ENCODE measurements around the gene CASKIN1.

Gene CASKIN1

GRCh38 chr16:2233046-2233775, 36.8 kb upstream of the CASKIN1 start:
- DNase-seq (ENCODE audit: low read depth), result no peak

GRCh38 chr16:2232094-2232990, 35.9 kb upstream of the CASKIN1 start:
- DNase-seq (ENCODE audit: low read depth), result no peak

DNA sequence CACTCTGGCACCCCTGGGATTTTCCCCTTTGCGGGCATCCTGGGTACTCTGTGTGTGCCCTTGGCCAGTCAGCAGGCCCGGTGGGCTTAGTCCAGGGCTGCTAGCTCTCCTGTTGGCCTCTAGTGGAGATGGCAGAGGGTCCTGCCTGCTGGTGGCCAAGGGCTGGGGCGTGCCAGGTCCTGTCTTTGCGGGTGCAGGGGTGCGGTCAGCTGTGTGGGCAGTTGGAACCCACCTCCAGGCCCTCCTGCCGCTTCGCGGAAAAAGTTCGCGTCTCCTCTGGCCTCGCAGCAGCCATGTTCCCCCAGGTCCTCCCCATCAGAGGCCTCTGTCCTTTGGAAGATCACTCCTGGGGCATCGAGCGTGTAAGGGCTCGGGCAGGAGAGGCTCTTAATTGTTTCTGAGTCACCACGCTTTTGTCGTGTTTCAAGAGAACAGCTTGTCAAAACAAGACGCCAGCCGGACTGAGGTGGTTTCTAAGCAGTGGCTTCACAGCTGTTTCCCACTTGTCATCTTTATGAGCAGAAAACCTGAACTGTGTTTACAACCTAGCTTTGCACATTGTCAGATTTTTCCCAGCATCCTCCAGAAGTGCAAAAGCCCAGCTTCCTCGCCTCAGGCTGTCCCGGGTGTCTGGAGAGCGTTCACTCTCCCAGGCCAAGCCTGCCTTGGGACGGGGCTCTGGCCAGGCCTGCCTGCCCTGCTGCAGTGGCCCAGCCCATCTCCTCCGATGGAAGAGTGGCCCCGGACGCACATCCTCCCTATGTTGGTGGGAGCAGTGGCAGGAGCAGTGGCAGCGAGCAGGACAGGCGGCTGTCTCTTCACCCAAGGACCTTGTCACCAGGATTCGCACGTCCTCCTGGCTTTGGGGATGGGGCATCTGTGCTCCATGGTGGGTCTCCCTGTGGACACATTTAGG, 34.9 kb upstream of the CASKIN1 start:
- DNase-seq (ENCODE audit: low read depth), result no peak

DNA sequence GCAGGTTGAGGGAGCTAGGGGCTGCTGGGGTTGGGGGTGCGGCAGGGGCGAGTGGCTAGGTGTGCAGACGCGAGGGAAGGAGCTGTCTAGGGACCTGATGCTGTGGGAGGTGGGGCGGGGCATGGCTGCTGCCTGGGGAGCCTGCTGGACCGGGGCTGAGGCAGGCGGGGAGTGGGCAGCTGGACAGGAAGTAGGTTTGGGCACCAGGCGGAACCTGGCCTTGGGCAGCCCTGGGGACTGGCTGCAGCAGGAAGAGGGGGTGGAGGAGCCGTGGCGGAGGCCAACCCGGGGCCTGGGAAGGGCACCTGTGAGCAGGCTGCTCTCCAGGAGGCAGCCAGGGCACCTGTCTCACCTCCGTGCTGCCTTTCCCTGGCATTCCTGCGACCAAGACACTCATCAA, 34.0 kb upstream of the CASKIN1 start:
- DNase-seq (ENCODE audit: low read depth), result no peak

GRCh38 chr16:2229632-2230250, 33.3 kb upstream of the CASKIN1 start:
- no peak for DNase-seq (ENCODE audit: low read depth)

GRCh38 chr16:2229091-2229490, 32.7 kb upstream of the CASKIN1 start:
- DNase-seq (ENCODE audit: low read depth), result no peak

DNA sequence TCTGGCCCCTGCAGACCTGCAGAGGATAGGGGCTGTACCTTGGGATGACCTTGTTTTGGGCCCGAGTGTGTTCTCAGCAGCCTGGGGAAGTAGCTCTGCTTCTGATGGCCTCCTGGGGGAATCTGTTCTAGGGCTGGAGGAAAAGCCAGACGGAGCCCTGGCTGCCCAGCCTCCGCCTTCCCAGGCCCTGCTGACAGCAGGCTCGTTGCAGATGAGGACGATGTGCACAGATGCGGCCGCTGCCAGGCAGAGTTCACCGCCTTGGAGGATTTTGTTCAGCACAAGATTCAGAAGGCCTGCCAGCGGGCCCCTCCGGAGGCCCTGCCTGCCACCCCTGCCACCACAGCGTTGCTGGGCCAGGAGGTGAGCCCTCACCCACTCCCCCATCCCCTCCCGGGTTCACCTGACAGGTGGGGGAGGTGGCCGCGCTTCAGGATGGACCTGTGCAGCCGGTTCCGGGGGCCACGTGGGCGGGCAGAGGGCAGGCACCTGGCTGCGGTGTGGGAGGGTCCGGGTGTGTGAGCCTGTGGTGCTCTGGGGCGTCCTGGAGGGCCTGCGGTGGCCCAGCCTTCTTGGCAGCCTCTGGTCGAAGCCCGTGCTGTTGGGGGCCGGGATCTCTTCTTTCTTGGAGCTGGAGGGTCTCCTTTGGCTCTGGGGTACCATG, 31.9 kb upstream of the CASKIN1 start:
- DNase-seq (ENCODE audit: low read depth), result no peak

DNA sequence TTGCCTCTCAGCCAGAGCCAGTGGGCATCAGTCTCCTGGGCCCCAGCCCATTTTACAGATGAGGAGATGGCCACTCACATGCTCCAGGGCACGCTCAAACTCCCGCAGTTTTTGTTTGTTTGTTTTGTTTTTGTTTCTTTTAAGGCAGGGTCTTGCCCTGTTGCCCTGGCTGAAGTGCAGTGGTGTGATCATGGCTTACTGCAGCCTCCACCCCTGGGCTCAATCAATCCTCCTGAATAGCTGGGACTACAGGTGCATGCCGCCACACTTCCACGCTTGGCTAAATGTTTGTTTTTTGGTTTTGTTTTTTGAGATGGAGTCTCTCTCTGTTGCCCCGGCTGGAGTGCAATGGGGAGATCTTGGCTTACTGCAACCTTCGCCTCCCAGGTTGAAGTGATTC, 30.5 kb upstream of the CASKIN1 start:
- no peak for DNase-seq (ENCODE audit: low read depth)

- DNase-seq (ENCODE audit: low read depth), result no peak
Measured at GRCh38 chr16:2226245-2226793, 29.9 kb upstream of the CASKIN1 start.

- DNase-seq (ENCODE audit: low read depth), result no peak
Measured at GRCh38 chr16:2223942-2224486, 27.6 kb upstream of the CASKIN1 start.

GRCh38 chr16:2223221-2223941, 27.0 kb upstream of the CASKIN1 start, which contains the start of gene E4F1:
Gene E4F1 (plus strand): TSS chr16:2223591. CDS start chr16:2223614, 23 bp downstream.
- DNase-seq (ENCODE audit: low read depth), result peak; percentile 98

DNA sequence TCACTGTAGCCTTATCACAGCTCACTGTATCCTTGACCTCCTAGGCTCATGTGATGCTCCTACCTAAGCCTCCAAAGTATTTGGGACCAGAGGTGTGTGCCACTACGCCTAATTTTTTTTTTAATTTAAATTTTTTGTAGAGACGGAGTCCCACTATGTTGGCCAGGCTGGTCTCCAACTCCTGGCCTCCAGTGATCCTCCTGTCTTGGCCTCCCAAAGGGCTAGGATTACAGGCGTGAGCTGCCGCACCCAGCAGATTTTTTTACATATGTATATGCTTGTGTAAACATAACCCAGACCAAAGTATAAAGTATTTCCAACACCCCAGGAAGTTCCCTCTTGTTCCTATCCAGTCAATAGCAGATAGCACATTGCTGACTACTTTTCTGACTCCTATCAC, 19.9 kb upstream of the CASKIN1 start:
- no peak for DNase-seq (ENCODE audit: low read depth)

GRCh38 chr16:2214719-2214968, 18.2 kb upstream of the CASKIN1 start, which contains the start of gene PGP:
Gene PGP (minus strand): TSS chr16:2214840. CDS start chr16:2214777, 63 bp downstream.
- no peak for DNase-seq (ENCODE audit: low read depth)

DNA sequence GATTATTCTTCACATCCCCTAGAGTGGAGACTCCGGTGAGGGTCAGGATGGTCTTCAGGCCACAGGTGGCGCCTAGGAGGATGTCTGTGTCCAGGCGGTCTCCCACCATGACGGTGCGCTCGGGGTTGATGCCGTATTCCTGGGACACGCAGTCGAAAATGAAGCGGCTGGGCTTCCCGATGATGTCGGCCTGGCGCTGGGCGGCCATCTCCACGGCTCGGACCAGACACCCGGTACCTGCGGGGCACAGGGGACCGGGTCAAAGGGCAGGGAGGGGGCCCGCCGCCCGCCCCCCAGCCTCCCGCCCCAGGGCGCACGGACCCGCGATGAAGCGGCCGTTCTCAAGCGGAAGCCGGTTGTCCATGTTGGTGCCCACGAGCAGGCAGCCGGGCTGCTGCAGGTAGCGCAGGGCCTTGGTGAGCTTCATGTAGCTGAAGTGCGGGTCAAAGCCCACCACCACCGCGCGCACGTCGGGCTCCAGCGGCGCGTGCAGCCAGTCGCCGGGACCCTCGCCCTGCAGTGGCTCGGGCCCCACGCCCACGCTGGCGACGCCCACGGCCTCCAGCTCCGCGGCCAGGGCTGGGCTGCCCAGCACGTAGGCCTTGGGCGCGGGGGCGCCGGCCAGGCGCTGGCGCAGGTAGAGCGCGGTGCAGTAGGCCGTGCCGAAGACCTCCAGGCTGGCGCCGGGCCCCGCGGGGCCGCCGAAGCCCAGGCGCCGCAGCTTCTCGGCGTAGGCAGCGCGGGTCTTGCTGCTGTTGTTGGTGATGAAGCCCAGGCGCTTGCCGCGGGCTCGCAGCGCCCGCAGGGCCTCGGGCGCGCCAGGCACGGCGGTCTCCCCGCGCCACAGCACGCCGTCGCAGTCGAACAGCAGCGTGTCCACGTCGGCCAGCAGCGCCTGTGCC, 17.7 kb upstream of the CASKIN1 start:
- no peak for DNase-seq (ENCODE audit: low read depth)

- DNase-seq (ENCODE audit: low read depth), result no peak
Measured at GRCh38 chr16:2212362-2213324, 16.2 kb upstream of the CASKIN1 start.

DNA sequence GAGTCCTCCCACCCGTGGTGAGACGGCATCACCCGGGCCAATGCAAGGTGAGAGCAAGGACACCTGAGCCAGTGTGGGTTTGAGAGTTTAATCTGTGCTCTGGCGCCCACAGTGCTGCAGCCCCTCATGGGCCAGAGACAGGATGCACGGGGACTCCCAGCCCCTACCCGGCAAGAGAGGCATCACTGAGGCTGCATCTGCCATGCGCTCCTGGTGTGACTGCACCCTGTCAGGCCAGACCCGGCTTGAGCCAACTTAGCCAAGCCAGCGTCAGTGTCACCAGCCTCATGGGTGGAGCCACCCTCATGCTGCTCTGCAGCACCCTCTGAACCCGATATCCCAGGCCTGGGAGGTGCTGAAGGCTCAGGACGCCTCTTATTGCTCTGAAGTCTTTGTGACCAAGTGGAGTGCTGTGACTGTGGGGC, 15.5 kb upstream of the CASKIN1 start:
- no peak for DNase-seq (ENCODE audit: low read depth)
